OCI-LY1 (cell line): ENCODE results near the gene CEP162.

Source experiments
- EZH2 ChIP-seq: fragments of 200-600 bp; sonication (generic), shearing (Covaris generic); IDR thresholded peaks from 2 replicates; pipeline ENCODE4 v1.8.0; 2017; ENCODE audit warnings: borderline replicate concordance, mixed run types, mild to moderate bottlenecking, antibody characterized with exemption, low read length, moderate library complexity, mixed read lengths
- TF ChIP-seq, protein P1 (sequence below): fragments of 200-600 bp; sonication (generic), shearing (Covaris generic); IDR thresholded peaks from 2 replicates; pipeline ENCODE4 v1.5.1; 2017; ENCODE audit warnings: mild to moderate bottlenecking, antibody characterized with exemption, low read length, moderate library complexity, mixed read lengths

DNA sequence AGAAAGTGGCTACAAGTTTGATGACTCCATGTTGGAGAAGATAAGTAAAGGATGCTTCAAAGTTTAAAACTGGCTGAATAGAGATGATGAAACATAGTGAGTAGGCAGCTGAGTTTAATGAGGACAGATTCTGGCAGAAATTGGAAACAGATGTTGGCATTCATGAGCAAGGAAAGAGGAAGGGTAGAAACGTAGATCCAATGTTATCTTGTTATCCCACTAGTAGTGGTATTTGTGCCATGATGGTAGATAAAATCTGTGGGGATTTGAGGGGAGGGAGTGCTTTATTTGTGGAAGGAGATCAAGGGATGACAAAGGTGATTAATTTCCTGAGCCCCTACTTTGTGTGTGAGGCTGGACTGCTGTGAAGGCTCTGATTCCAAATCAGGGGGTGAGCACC, 124.4 kb downstream of the CEP162 start:
- TF ChIP-seq, protein P1, sequence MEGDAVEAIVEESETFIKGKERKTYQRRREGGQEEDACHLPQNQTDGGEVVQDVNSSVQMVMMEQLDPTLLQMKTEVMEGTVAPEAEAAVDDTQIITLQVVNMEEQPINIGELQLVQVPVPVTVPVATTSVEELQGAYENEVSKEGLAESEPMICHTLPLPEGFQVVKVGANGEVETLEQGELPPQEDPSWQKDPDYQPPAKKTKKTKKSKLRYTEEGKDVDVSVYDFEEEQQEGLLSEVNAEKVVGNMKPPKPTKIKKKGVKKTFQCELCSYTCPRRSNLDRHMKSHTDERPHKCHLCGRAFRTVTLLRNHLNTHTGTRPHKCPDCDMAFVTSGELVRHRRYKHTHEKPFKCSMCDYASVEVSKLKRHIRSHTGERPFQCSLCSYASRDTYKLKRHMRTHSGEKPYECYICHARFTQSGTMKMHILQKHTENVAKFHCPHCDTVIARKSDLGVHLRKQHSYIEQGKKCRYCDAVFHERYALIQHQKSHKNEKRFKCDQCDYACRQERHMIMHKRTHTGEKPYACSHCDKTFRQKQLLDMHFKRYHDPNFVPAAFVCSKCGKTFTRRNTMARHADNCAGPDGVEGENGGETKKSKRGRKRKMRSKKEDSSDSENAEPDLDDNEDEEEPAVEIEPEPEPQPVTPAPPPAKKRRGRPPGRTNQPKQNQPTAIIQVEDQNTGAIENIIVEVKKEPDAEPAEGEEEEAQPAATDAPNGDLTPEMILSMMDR, result no peak
- TF ChIP-seq EZH2, result no peak
